Thoracic aorta (tissue), 2 donors: Measurements from ENCODE around the gene S100A8. TPM values are rescaled to one million over a fixed set of nuclear protein-coding genes. Genes with fewer than 3 reads are reported as not detected.

Experiments used
- ATAC-seq: fragments of 150-250 bp; one replicate; pipeline ENCODE4 v1.8.0; 2017; ENCODE audit warnings: low read depth; ENCODE audit not compliant: insufficient number of reproducible peaks, low FRiP score
- DNase-seq: peaks from one replicate; pipeline ENCODE4 v3.0.0-alpha.2; 2020; ENCODE audit warnings: low spot score
- H3K27ac ChIP-seq, 2 donors: fragments of 200-600 bp; sonication (generic); 1 replicate in 1 of 2; 2 replicates in 1 of 2; pipeline ENCODE4 v1.5.1; 2016; ENCODE audit warnings: mild to moderate bottlenecking in 2 of 2, moderate library complexity in 2 of 2
- H3K27me3 ChIP-seq: fragments of 200-600 bp; sonication (generic); replicated peaks from 2 replicates; pipeline ENCODE4 v1.6.0; 2016; ENCODE audit warnings: mild to moderate bottlenecking; ENCODE audit not compliant: insufficient read depth
- H3K36me3 ChIP-seq: fragments of 200-600 bp; sonication (generic); one replicate; pipeline ENCODE4 v1.5.1; 2016
- H3K4me1 ChIP-seq, 2 donors: fragments of 200-600 bp; sonication (generic); 1 replicate in 1 of 2; 2 replicates in 1 of 2; pipeline versions ENCODE4 v1.5.1 to v1.6.0; 2016; ENCODE audit warnings: low read depth in 2 of 2, mild to moderate bottlenecking in 1 of 2; ENCODE audit not compliant: control insufficient read depth in 1 of 2
- H3K4me3 ChIP-seq: fragments of 200-600 bp; sonication (generic); 2 replicates; pipeline ENCODE4 v1.5.1; 2016; ENCODE audit warnings: mild to moderate bottlenecking
- H3K9me3 ChIP-seq: fragments of 200-600 bp; sonication (generic); 2 replicates; pipeline ENCODE4 v1.5.1; 2016
- CTCF ChIP-seq: fragments of 200-600 bp; sonication (generic); IDR thresholded peaks from one replicate; pipeline ENCODE4 v1.5.1; 2019; ENCODE audit warnings: antibody characterized with exemption
- total RNA-seq, 2 donors: library from RNA; depleted of rRNA; stranded (reverse); fragments of >200 nt; gene quantifications; one replicate each; pipeline versions ENCODE4 v1.1.0 to v1.2.3, GENCODE V29; 2016

S100A8 gene
- total RNA-seq, 2 donors from 2014 or later, result 31.5 to 95.4 TPM

GRCh38 chr1:153365696-153366095, 25.2 kb downstream of the S100A8 start:
- H3K27ac ChIP-seq, result no peak overlapping the region

GRCh38 chr1:153364766-153365666, 25.9 kb downstream of the S100A8 start:
- no peak for ATAC-seq
- H3K36me3 ChIP-seq, result no peaks in the 10 kb centered on the region

More at GRCh38 chr1:153365696-153366095, 25.2 kb downstream of the S100A8 start:
- ATAC-seq (no peak), DNase-seq (no peak)
- TF ChIP-seq CTCF, result no peak
- no peaks in the 10 kb centered on the region for H3K27me3 ChIP-seq
- H3K9me3 ChIP-seq, result no peaks in the 10 kb centered on the region
- H3K4me3 ChIP-seq, result no peak overlapping the region
- H3K4me1 ChIP-seq, result no peaks in the 10 kb centered on the region
- H3K36me3 ChIP-seq, result no peaks in the 10 kb centered on the region

GRCh38 chr1:153364156-153364555, 26.7 kb downstream of the S100A8 start:
- no peaks in the 10 kb centered on the region for H3K9me3 ChIP-seq
- no peak overlapping the region for H3K27ac ChIP-seq
- H3K27me3 ChIP-seq, result no peaks in the 10 kb centered on the region
- ATAC-seq (no peak), DNase-seq (no peak)
- no peaks in the 10 kb centered on the region for H3K4me1 ChIP-seq
- no peaks in the 10 kb centered on the region for H3K36me3 ChIP-seq
- no peak overlapping the region for H3K4me3 ChIP-seq
- TF ChIP-seq CTCF, result no peak

More at GRCh38 chr1:153364766-153365666, 25.9 kb downstream of the S100A8 start:
- H3K4me3 ChIP-seq, result no peak overlapping the region
- no peak for TF ChIP-seq CTCF
- H3K27me3 ChIP-seq, result no peaks in the 10 kb centered on the region
- H3K27ac ChIP-seq, result no peak overlapping the region
- no peaks in the 10 kb centered on the region for H3K4me1 ChIP-seq
- DNase-seq, result no peak
- H3K9me3 ChIP-seq, result no peaks in the 10 kb centered on the region

GRCh38 chr1:153363641-153364040, 27.2 kb downstream of the S100A8 start:
- H3K36me3 ChIP-seq, result no peaks in the 10 kb centered on the region
- H3K27me3 ChIP-seq, result no peaks in the 10 kb centered on the region
- H3K9me3 ChIP-seq, result no peaks in the 10 kb centered on the region
- no peak overlapping the region for H3K27ac ChIP-seq
- ATAC-seq (no peak), DNase-seq (no peak)
- TF ChIP-seq CTCF, result no peak
- H3K4me3 ChIP-seq, result no peak overlapping the region
- no peaks in the 10 kb centered on the region for H3K4me1 ChIP-seq

GRCh38 chr1:153362187-153362775, 28.6 kb downstream of the S100A8 start:
- DNase-seq, result no peak

More at GRCh38 chr1:153362187-153362775, 28.6 kb downstream of the S100A8 start:
- H3K27ac ChIP-seq, result no peak overlapping the region
- no peaks in the 10 kb centered on the region for H3K36me3 ChIP-seq
- no peaks in the 10 kb centered on the region for H3K4me1 ChIP-seq
- H3K4me3 ChIP-seq, result no peak overlapping the region
- no peak for TF ChIP-seq CTCF
- no peaks in the 10 kb centered on the region for H3K9me3 ChIP-seq
- ATAC-seq, result no peak
- H3K27me3 ChIP-seq, result no peaks in the 10 kb centered on the region
